Measurements from ENCODE around the gene ADGRA1. TPM values are rescaled to one million over a fixed set of nuclear protein-coding genes. Genes with fewer than 3 reads are reported as not detected.

ADGRA1 gene
- polyA plus RNA-seq, 3 donors = not detected

DNA sequence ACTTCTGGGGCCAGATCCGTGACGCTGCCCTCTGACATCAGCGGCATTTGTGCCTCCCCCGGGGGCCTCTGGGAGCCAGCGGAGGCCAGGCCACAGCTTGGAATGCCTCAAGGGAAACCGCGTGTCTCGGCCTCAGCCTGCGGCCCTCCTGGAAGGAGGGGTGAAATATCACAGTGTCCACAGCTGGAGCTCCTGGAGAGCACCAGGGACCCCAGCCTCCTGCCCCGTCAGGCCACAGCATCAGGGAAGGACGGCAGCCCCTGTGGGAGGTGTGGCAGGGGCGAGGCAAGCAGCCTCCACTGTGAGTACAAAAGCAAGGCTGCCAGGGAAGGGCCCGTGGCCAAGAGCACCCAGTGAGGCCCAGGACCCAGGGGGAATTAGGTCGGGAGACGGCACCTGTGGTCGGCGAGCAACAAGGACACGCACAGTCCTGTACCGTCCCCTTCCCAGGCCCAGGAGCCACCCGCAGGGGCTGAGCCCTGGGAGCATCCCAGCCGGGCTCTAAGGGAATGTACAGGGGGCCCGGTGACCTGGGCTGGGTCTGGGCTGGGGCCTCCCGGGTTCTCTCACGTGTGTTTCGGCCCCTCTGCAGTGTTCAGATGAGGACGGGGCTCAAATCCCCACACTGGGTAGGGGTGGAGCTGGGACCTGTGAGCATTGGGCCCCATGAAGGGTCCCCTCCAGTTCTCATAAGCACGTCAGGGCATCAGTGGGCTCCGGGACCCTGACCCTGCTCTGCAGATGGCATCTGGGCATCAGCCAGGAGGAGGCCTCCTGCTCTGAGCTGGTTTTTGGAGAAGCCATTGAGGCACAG, 53.6 kb downstream of the ADGRA1 start:
- Histone ChIP-seq H3K27ac (ENCODE audit: low read depth in 1 of 2, low read length in 2 of 2) (no peak overlapping the region), H3K4me2 (replicated peaks; ENCODE audit: extremely low read depth, low read length, poor library complexity, severe bottlenecking) (no peak overlapping the region), H3K27me3 (ENCODE audit: control insufficient read depth in 2 of 2, insufficient read depth in 2 of 2, low read length in 2 of 2) (peaks cover 0 to 3% of the 10 kb centered on the region in 2 donors), H3K4me3 (replicated peaks in 1 of 3; ENCODE audit: low read depth in 2 of 3, low read length in 3 of 3) (no peak overlapping the region), H2AFZ (ENCODE audit: insufficient read depth, low read depth, low read length, poor library complexity, severe bottlenecking) (no peak overlapping the region), H4K20me1 (ENCODE audit: insufficient read depth, low read length) (no peaks in the 10 kb centered on the region), H3K9me3 (replicated peaks in 1 of 2; ENCODE audit: control insufficient read depth in 1 of 2, insufficient read depth in 1 of 2, low read length in 2 of 2) (no peaks in the 10 kb centered on the region), H3K36me3 (replicated peaks in 1 of 2; ENCODE audit: control insufficient read depth in 1 of 2, insufficient read depth in 2 of 2, low read length in 2 of 2) (no peaks in the 10 kb centered on the region), H3K9ac (ENCODE audit: insufficient read depth, low read length, poor library complexity, severe bottlenecking) (no peak overlapping the region), H3K79me2 (ENCODE audit: insufficient read depth, low read length) (no peaks in the 10 kb centered on the region), H3K4me1 (ENCODE audit: control insufficient read depth in 1 of 2, insufficient read depth in 2 of 2, low read length in 2 of 2) (no peaks in the 10 kb centered on the region)
- WGBS (ENCODE audit: insufficient coverage) = 93% methylated on average over 27 of the region's 28 CpGs
- Mint-ChIP-seq H3K36me3 (no peaks in the 10 kb centered on the region), H3K9me3 (no peaks in the 10 kb centered on the region), H3K27me3 (ENCODE audit: low read depth in 3 of 3) (peaks cover 11 to 14% (median 13%) of the 10 kb centered on the region in 3 donors), H3K4me3 (no peak overlapping the region), H3K27ac (no peak overlapping the region), H3K4me1 (peaks cover 6% of the 10 kb centered on the region)
- intact Hi-C loops (cut with micrococcal nuclease) = loop anchor here (5.0 to 10.0 kb wide), 4 partner anchors 93 to 183 kb away; partner anchors contain the start of genes UTF1 (in 1 of the 2) and VENTX (in 1 of the 2)
- no peak for DNase-seq
- TF ChIP-seq, protein P1, sequence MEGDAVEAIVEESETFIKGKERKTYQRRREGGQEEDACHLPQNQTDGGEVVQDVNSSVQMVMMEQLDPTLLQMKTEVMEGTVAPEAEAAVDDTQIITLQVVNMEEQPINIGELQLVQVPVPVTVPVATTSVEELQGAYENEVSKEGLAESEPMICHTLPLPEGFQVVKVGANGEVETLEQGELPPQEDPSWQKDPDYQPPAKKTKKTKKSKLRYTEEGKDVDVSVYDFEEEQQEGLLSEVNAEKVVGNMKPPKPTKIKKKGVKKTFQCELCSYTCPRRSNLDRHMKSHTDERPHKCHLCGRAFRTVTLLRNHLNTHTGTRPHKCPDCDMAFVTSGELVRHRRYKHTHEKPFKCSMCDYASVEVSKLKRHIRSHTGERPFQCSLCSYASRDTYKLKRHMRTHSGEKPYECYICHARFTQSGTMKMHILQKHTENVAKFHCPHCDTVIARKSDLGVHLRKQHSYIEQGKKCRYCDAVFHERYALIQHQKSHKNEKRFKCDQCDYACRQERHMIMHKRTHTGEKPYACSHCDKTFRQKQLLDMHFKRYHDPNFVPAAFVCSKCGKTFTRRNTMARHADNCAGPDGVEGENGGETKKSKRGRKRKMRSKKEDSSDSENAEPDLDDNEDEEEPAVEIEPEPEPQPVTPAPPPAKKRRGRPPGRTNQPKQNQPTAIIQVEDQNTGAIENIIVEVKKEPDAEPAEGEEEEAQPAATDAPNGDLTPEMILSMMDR (IDR thresholded peaks at IDR 0.05) = no peak

DNA sequence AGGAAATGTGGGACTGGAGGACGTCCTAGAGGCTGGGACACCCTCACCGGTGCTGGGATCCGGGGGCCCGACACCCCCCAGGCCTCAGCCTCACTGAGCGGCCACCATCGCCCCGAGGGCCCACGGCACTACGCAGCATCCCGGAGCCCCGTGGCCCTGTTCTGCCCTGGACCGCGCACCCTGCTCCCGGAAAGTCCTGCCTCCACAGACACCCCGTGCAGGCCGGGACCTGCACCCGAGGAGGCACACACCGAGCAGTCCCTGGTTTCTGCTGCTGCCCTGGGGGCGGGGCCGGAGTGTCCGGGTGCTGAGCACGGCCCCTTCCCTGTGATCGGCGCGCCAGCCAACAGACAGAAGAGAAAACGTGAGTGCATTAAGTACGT, 54.2 kb downstream of the ADGRA1 start:
- Histone ChIP-seq H3K27ac (ENCODE audit: low read depth in 1 of 2, low read length in 2 of 2) (no peak overlapping the region), H2AFZ (ENCODE audit: insufficient read depth, low read depth, low read length, poor library complexity, severe bottlenecking) (no peak overlapping the region), H3K36me3 (replicated peaks in 1 of 2; ENCODE audit: control insufficient read depth in 1 of 2, insufficient read depth in 2 of 2, low read length in 2 of 2) (no peaks in the 10 kb centered on the region), H3K4me2 (replicated peaks; ENCODE audit: extremely low read depth, low read length, poor library complexity, severe bottlenecking) (no peak overlapping the region), H3K4me3 (replicated peaks in 1 of 3; ENCODE audit: low read depth in 2 of 3, low read length in 3 of 3) (no peak overlapping the region), H3K27me3 (ENCODE audit: control insufficient read depth in 2 of 2, insufficient read depth in 2 of 2, low read length in 2 of 2) (peaks cover 0 to 3% of the 10 kb centered on the region in 2 donors), H3K9ac (ENCODE audit: insufficient read depth, low read length, poor library complexity, severe bottlenecking) (no peak overlapping the region), H3K4me1 (ENCODE audit: control insufficient read depth in 1 of 2, insufficient read depth in 2 of 2, low read length in 2 of 2) (no peaks in the 10 kb centered on the region), H4K20me1 (ENCODE audit: insufficient read depth, low read length) (no peaks in the 10 kb centered on the region), H3K79me2 (ENCODE audit: insufficient read depth, low read length) (no peaks in the 10 kb centered on the region), H3K9me3 (replicated peaks in 1 of 2; ENCODE audit: control insufficient read depth in 1 of 2, insufficient read depth in 1 of 2, low read length in 2 of 2) (no peaks in the 10 kb centered on the region)
- Mint-ChIP-seq H3K4me1 (peaks cover 6% of the 10 kb centered on the region), H3K27me3 (ENCODE audit: low read depth in 3 of 3) (peaks cover 14 to 18% (median 17%) of the 10 kb centered on the region in 3 donors), H3K9me3 (peaks cover 0 to 3% (median 0%) of the 10 kb centered on the region in 7 donors), H3K27ac (no peak overlapping the region), H3K4me3 (no peak overlapping the region), H3K36me3 (no peaks in the 10 kb centered on the region)
- TF ChIP-seq, protein P1 (IDR thresholded peaks at IDR 0.05) = no peak
- 94% methylated on average over 13 of the region's 27 CpGs for WGBS (ENCODE audit: insufficient coverage)
- intact Hi-C loops (cut with micrococcal nuclease) = loop anchor here (5.0 to 10.0 kb wide), 4 partner anchors 93 to 183 kb away; partner anchors contain the start of genes UTF1 (in 1 of the 2) and VENTX (in 1 of the 2)
- DNase-seq = no peak

Measured in CD14-positive monocyte (primary cell).